NCI-H1417 treated with DMSO at 0.1 percent for 48 hours (cell line): ENCODE data around the gene GPC5.
A peak's percentile ranks its signal among the peaks of the same experiment; 100 is the strongest.
"Not testable (repeated sequence)": the region's sequence is repeated elsewhere in the genome, so short reads cannot be mapped to it uniquely, and the experiment has no call there.

Experiments used
- DNase-seq: peaks from one replicate; lab custom pipeline; 2025; lab: John Stamatoyannopoulos, UW

Gene GPC5

DNA sequence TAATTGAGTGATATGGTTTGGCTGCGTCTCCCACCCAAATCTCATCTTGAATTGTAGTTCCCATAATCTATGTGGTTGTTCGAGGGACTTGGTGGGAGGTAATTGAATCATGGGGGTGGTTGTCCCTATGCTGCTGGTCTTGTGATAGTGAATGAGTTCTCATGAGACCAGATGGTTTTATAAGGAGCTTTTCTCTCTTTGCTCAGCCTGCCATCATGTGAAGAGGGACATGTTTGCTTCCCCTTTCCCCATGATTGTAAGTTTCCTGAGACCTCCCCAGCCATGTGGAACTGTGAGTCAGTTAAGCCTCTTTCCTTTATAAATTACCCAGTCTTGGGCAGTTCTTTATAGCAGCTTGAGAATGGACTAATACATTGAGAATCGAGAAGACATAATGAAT lies 480.1 kb downstream of the GPC5 start:
- DNase-seq = no peak

DNA sequence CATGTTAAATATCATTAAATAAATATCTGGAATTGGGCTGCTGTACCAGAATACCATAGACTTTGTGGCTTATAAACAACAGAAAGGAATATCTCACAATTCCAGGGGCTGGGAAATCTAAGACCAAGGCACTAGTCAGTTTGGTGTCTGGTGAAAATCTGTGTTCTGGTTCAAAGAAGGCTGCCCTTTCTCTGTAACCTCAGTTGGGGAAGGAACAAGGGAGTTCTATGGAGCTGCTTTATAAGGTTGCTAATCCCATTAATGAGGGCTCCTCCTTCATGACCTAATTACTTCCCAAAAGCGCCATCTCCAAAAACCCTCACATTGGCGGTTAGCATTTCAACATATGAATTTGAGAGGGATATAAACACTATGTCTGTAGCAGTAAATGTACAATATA lies 480.9 kb downstream of the GPC5 start:
- no peak for DNase-seq

DNA sequence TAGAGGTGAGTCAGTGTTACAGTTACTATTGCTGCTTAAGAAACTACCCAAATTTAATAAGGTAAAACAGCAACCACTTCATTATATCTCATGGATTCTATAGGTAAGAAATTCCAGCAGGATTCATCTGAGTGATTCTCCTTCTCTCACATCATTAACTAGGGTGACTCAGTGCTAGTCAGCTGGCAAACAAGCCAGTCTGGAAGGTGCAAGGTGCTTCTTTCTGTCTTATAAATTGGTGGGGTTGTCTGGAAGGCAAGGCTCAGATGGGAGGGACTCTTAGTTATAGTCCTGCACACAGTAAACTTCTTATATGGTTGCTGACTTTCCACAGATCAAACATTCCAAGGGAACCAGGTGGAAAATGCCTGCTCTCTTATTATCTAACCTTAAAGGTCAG lies 484.5 kb downstream of the GPC5 start:
- no peak for DNase-seq

- no peak for DNase-seq
These were observed 491.2 kb downstream of the GPC5 start for GRCh38 chr13:91889641-91890040.

DNA sequence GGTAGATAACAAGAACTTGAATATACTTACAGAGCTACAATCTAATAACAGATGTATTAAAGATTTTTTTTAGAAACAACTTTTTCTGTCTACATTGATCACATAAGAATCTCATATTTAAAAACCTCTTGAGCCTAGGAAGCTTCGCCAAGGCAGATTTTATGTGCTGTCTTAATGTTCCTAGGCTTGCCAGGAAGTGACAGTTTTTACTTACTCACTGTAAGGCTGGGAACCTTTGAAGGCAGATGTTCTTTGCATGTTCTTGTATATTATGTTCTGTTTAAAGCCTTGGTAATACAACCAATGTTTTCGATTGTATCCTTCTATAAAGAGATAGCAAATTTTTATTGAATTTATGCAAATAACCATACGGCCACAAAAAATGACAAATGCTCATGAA lies 492.7 kb downstream of the GPC5 start:
- no peak for DNase-seq

DNA sequence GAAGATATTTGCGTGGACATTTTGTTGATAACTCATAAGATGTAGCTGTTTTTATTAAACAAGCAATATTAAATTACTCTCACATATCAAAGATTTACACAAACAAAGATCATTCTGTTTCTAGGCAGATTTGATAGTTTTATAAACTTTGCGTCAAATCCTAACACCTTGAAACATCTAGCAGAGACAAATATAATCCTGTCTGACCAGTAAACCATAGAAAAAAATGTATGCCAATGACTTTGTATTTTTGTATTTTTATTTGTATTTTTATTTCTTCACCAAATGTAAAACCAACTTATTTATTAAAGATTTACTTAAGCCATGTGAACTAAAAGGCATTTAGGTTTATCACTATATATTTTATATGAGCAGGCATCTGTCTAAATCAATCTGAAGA lies 494.6 kb downstream of the GPC5 start:
- DNase-seq = no peak

DNA sequence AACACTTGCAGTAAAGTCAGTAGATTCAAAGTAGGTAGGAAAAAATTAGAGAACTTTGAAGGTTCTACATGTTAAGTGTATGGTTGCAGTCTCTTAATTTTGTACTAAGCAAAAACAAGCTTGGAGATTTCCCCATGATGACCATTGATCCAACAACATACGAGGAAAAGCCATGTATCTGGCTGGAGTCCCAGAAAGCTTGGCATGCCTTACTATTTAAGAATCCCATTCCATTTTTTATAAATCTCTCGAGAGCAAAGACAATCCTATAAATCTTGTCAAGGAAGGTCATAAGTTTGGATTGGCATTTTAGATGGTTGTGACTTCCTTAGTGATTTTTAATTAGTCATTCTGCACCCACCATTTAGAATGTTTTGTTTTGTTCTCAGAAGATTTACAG lies 495.9 kb downstream of the GPC5 start:
- no peak for DNase-seq

DNA sequence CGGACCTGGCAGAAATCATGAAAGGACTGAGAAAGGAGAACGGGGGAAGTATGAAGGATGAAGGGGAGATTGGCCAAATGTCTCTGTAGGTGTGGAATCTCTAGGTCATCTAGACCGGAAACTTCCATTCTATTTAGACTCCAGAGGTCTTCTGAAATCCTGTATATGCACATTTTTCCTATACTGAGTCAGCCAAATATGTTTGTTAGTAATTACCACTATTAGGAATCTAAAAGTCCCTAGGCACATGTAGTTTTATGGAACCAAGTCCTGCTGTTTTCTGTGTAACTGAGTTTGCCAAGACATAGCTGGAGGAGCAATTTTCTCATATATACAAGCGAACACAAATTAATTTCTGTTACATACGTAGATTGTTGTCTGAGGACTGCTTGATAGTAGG lies 498.1 kb downstream of the GPC5 start:
- DNase-seq = no peak

- DNase-seq = not testable (repeated sequence)
These were observed 500.6 kb downstream of the GPC5 start for GRCh38 chr13:91898986-91899385.

DNA sequence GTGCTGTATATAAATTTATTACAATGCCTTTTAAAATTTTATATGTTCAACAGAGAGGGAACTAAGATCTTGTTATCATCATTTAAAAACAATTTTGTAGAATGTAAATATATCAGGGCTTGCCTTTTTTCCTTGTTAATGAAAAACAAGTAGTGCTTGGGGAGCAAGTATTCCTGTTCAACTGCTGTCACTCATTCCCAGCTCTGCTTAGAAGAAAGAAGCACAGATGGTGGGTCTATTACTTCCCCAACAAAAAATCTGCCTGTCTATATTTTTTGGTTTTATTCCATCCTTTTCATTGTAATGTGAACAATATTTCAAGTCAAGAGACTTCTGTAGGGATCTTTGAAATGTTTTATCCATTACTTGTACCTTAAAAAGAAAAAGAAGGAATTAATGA lies 503.9 kb downstream of the GPC5 start:
- no peak for DNase-seq

DNA sequence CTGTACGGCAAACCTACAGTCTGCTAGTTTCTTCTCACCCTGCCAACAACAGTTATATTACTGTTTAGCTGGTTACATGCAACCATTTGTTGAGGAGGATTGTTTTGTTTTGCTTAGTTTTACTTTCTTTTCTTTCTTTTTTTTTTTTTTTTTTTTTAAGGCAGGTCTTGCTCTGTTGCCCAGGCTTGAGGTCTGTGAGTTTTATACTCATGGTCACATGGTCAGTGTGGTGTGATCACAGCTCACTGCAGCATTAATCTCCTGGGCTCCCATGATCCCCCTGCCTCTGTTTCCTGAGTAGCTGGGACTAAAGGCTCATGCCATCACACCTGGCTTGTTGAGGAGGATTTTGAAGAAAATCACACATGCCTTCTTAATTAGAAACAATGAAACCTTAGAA lies 505.6 kb downstream of the GPC5 start:
- DNase-seq = no peak

- DNase-seq = no peak
These were observed 506.2 kb downstream of the GPC5 start for GRCh38 chr13:91904597-91904996.

DNA sequence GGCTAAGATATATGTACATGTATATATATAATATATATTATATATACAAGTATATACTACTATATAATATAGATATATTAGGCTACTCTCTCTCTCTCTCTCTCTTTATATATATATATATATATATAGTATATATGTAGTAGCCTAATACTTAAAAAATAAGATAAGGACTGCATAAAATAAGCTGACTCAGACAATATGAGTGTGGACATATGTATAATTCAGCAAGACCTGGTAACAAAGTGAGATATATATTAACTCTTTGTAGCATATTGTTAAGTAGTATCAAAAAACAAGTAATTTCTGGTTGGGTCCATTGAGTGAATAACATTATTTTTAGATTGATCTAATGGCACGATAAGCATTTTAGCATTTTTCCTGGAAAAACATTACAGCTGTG lies 509.0 kb downstream of the GPC5 start:
- DNase-seq = no peak

DNA sequence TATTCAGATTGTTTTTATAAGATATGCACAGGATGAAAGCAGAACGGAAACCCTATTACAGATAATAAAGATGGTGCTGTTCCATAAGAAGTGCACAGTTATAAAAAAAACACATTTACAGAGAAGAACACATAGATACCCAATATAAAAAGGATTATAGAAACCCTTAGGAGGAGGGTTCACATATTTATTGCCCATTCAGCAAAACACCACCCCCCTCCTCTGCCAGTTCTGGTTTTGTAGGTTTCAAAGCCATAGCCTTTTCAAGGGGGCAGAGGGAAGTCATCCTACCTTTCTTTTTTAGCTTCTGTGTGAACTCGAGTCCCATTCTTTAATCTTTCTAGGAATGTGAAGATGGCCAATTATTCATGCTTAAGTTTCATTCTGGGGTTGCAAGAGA lies 511.2 kb downstream of the GPC5 start:
- no peak for DNase-seq

- DNase-seq = no peak
These were observed 524.7 kb downstream of the GPC5 start for GRCh38 chr13:91922969-91923592.

GRCh38 chr13:91930687-91931086 lies 532.3 kb downstream of the GPC5 start:
- no peak for DNase-seq

- no peak for DNase-seq
These were observed 535.9 kb downstream of the GPC5 start for GRCh38 chr13:91934354-91934753.

GRCh38 chr13:91946498-91947070 lies 548.2 kb downstream of the GPC5 start:
- peak; percentile 48 for DNase-seq

DNA sequence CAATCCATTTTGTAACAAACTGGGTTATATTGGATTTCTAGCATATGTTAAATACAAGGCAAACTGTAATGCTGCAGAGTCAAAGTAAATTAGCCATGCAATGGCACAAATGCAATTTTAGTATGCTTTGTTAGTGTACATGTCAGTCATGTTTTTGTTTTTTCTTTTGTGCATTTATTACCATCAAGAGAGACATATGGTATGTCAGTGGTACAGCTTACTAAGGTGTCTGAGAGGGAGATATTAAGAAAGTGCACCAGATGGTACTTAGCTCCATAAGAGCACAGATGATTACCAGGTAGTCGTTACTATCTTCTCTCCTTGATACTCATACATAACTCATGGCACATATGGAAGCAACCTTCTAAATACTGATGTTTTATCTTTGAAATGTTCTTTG lies 550.3 kb downstream of the GPC5 start:
- no peak for DNase-seq

DNA sequence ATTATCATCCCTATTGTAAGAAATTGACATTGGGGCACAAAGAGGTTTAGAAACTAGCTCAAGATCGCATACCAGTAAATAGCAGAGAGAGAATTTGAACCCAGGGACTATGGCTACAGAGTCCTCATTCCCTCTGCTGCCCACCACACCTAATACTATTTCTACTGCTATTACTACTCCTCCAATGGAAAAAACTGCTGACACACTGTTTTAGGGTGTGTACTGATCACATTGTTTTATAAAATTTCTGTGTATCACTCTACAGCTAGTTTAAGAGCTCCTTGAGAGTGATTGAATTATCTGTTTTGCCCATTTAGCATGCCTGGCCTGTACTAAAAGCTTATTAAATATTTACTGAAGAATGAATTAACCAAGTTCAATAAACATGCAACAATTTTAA lies 552.4 kb downstream of the GPC5 start:
- no peak for DNase-seq

DNA sequence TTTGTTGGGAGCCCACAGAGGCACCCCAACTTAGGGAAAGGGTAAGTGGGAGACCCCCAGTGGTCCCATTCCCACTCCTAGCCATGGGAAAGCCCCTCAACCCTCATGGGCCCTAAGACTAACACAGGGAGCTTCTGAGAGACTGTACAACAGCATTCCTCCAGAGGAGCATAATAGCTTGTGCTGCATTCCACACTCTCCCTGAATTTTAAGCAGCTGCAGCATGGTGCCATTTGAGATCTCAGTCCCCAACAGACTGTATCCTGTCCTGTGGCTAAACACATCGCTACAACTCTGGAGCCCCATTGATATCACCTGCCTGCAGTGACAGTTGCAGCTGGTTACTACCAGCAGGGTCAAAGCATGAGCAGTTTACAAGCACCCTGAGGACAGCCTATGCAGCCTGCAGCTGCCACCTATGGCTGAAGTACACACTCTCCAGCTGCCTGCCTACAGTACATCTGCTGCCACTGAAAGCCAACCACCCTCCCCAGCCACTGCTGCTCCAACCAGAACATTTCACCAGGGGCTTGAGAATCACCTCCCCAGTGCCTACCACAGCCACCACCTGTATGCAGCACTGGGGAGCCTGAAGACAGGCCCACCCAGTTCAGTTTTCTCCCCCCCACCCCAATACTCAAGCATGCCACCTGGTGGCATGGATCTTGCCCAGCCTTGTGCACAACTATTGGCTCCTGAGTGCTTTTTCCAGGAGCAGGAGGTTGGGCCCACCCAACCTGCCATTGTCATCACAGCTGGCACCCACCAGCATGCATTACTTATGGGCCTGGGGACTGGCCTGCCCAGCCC lies 557.3 kb downstream of the GPC5 start:
- DNase-seq = no peak

- no peak for DNase-seq
These were observed 562.5 kb downstream of the GPC5 start for GRCh38 chr13:91960947-91961346.

DNA sequence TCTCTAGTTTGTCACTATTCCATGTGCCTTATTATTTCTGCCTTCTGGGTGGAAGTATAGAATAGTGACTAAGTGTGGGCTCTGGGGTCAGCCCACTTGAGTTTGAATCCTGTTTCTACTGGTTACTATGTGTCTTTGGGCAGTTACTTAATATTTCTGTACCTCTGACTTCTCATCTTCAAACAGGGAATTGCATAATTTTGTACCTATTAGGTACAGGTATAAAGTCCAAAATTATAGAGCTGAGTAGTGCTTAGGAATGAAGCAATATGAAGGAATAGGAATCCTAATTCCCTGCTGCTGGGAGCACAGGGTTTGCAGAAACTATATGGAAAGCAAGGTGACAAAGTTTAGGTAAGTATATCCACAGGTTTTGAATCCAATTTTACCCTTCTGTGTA lies 564.5 kb downstream of the GPC5 start:
- DNase-seq = no peak

- DNase-seq = no peak
These were observed 567.1 kb downstream of the GPC5 start for GRCh38 chr13:91965511-91965910.
